GM12872 (cell line): ENCODE results near the gene ZC2HC1C.

Source experiments
- TF ChIP-seq, protein P1 (sequence below): IDR thresholded peaks from 3 replicates; pipeline ENCODE4 v1.5.1; 2011; ENCODE audit warnings: low read depth, mild to moderate bottlenecking, low read length, moderate library complexity; ENCODE audit not compliant: insufficient read depth

Gene ZC2HC1C

DNA sequence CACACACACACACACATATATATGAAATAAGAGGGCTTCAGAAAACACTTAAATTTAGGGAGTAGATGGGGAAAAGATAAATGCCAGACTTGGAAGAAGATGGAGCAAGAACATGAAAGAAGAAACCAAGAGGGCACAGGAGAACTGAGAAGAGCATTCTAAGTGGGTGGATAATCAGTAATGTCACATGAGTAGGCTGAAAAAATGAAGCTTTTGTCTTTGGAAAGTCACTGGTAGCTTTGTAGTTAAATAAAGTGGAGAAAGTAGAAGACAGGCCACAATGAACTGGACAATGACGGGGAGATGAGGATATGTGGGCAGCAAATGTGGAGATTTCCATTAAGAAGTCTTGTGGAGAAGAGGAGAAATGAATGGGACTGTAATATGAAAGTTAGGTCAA, 2.2 kb upstream of the ZC2HC1C start:
- TF ChIP-seq, protein P1, sequence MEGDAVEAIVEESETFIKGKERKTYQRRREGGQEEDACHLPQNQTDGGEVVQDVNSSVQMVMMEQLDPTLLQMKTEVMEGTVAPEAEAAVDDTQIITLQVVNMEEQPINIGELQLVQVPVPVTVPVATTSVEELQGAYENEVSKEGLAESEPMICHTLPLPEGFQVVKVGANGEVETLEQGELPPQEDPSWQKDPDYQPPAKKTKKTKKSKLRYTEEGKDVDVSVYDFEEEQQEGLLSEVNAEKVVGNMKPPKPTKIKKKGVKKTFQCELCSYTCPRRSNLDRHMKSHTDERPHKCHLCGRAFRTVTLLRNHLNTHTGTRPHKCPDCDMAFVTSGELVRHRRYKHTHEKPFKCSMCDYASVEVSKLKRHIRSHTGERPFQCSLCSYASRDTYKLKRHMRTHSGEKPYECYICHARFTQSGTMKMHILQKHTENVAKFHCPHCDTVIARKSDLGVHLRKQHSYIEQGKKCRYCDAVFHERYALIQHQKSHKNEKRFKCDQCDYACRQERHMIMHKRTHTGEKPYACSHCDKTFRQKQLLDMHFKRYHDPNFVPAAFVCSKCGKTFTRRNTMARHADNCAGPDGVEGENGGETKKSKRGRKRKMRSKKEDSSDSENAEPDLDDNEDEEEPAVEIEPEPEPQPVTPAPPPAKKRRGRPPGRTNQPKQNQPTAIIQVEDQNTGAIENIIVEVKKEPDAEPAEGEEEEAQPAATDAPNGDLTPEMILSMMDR = no peak

DNA sequence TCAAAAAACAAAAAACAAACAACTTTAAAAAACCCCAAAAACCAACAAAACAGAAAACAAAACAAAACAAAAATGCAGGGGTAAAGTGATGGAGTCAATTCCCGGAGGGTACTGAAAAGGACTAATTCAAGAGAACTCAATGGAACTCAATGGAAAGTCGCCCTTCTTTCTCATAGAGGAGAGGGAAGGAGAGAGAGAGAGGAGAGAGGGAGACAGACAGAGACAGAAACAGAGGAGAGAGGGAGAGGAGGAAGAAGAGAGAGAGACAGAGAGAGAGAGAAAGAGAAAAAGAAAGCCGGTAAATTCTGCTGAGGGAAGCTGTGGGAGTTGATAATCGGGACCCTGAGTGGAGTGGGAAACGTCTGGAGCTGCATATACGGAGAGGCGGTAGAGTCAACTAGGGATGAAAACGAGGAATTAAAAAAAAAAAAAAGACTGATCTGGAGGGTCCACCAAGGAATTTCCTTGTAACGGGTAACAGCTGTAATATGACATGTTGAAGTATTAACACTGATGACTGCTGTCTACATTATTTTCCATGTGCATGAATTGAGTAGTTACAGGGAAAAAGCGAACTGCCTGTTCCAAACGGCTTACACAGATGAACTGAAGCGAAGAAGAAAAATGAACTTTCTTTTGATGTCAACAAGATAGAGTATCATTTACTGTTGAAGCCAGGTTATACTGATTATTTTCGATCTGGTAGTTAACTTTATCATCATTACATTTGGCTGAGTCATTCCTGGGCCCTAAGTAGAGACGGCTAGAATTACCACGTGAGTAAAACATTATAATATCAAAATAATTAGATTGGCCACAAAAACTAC, 934 bp upstream of the ZC2HC1C start:
- TF ChIP-seq, protein P1 = no peak

DNA sequence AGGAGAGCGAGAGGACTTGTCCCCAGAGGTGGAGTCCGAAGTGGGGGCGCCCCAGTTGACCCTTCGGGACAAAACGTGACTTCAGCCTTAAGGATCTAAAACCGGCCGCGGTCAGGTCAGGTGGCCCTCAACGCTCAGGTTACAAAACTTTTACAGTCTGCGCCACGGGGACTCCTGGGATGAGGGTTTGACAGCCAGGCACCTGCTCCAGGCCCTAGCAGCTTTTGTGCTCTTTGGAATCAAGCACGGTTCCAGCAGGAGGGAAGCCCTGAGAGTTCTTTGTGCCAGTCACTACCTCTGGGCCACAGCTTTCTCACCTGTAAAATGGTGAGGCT, 337 bp downstream of the ZC2HC1C start:
- TF ChIP-seq, protein P1 = no peak

DNA sequence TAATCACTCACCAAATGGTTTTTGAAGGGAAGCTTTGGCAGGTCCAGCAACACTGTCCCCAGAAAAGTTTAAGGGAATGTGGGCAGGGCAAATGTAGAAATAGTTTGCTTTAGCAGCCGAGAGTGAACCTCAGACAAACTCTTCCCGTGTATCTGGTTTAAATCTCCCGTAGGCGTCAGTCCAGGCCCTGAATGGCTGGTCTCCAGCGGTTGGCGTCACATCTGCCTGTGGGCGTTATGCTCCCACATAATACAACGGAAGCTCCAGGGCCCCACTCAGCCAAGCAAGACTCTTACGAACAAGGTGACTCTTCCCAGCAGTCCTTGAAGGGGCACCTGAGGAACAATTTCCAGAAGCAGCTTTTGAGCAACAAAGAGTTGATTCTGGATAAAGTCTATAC, 942 bp downstream of the ZC2HC1C start:
- TF ChIP-seq, protein P1 = no peak

DNA sequence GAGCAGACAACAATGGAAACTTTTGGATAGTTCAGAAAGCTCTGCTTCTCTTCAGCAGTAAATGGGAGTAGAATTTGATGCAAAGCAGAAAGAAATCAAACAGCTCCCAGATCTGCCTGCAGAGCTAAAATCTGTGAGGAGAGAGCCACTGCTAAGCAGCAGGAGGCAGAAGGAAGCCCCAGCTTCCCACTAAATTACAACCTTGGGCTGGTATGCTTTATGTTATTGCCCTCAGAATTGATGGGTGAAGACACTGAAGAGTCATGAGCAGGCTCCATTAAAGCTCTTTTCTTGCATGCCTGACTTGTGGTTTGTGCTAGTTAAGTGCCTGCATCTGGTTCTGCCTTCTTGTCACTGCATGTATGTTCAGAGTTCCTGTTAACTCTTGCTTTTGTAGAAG, 8.4 kb downstream of the ZC2HC1C start:
- TF ChIP-seq, protein P1 = no peak

DNA sequence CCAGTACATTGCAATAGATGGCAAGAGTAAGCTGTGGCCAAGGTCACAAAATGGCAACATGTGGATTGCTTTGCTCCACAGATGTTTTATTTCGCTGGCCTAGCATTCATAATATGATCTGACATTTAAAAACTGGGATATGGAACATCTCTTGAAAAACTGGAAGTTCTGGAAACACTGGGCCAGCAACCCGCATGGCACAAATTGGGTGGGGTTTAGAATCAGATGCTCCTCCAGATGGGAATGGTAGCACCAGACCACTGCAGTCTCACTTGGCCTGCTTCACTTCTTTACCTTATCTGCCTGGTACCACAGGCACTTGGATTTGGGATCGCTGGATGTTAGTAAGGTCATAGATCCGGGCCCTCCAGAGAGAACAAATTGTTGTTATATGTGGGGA, 10.1 kb downstream of the ZC2HC1C start:
- TF ChIP-seq, protein P1 = no peak

DNA sequence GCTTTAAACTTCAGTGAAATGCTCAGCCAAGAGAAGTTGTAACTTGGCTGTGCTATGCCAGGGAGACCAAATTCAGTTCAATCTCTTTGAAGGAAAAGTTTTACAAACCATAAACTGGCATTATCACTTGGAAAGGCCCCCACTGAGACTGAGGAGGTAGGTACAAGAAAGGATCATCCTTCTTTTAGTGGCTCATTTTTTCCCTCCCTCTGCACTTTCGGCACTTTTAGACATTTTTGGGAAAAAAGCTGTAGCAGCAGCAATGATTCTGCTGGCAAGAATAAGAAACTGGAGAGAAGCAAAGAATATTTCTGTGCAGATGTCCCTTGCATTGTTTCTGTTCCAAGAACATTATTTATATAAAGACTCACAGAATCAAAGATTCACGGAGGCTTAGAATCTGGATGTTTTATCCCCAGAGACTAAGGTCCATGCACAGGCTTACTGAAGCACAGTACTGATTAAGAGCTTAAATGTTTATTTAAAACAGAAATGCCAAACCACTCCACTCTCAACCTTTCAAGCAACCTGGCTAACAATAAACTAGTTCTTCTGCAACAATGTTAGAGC, 12.3 kb downstream of the ZC2HC1C start:
- TF ChIP-seq, protein P1 = no peak
